Vagina (tissue), 2 donors: Measurements from ENCODE around the gene SLC2A6. TPM values are rescaled to one million over a fixed set of nuclear protein-coding genes. Genes with fewer than 3 reads are reported as not detected.
A peak's percentile ranks its signal among the peaks of the same experiment; 100 is the strongest.

Experiments used
- DNase-seq, 2 donors: peaks; one replicate each; pipeline ENCODE4 v3.0.0-alpha.2; 2017; ENCODE audit errors: extremely low spot score in 2 of 2
- H3K27ac ChIP-seq: fragments of 200-600 bp; sonication (generic); one replicate; pipeline ENCODE4 v1.5.1; 2019
- H3K27me3 ChIP-seq: fragments of 200-600 bp; sonication (generic); one replicate; pipeline ENCODE4 v1.5.1; 2019
- H3K36me3 ChIP-seq, 2 donors: fragments of 200-600 bp; sonication (generic); one replicate each; pipeline ENCODE4 v1.5.1; 2017 to 2019
- H3K4me1 ChIP-seq: fragments of 200-600 bp; sonication (generic); one replicate; pipeline ENCODE4 v1.5.1; 2019
- H3K4me3 ChIP-seq, 2 donors: fragments of 200-600 bp; sonication (generic); 1 replicate in 1 of 2; 2 replicates in 1 of 2; pipeline ENCODE4 v1.5.1; 2016 to 2019
- H3K9me3 ChIP-seq: fragments of 200-600 bp; sonication (generic); one replicate; pipeline ENCODE4 v1.5.1; 2019
- CTCF ChIP-seq, 3 experiments: fragments of 450-650 bp in 2 of 3; fragments of 200-600 bp in 1 of 3; sonication (generic) in 1 of 3; IDR thresholded peaks; one replicate each; pipeline ENCODE4 v1.5.1; 2017 to 2019; ENCODE audit warnings: antibody characterized with exemption in 3 of 3, mild to moderate bottlenecking in 2 of 3, moderate library complexity in 2 of 3
- POLR2A ChIP-seq, 2 donors: fragments of 450-650 bp; IDR thresholded peaks; one replicate each; pipeline ENCODE4 v1.6.1; 2017; ENCODE audit warnings: antibody characterized with exemption in 2 of 2, mild to moderate bottlenecking in 2 of 2, moderate library complexity in 2 of 2
- POLR2AphosphoS5 ChIP-seq, 2 donors: sonication (generic); formaldehyde crosslinking; IDR thresholded peaks; one replicate each; pipeline ENCODE4 v1.9.0; 2017; ENCODE audit warnings: antibody characterized with exemption in 2 of 2, mild to moderate bottlenecking in 2 of 2, low read depth in 1 of 2; ENCODE audit not compliant: insufficient read depth in 1 of 2
- intact Hi-C: fragments of 100-400 bp; cut with DNase I; formaldehyde crosslinking; loops from one replicate; pipeline ENCODE4 v1.15.1; 2023
- total RNA-seq: library from RNA; depleted of rRNA; stranded (reverse); fragments of >200 nt; gene quantifications from one replicate; pipeline ENCODE4 v1.2.3, GENCODE V29; 2016

SLC2A6 gene
- total RNA-seq, 1 donor from 2014 or later: 3.7 TPM

- no peak overlapping the region for H3K4me3 ChIP-seq
- H3K4me1 ChIP-seq: no peaks in the 10 kb centered on the region
- TF ChIP-seq POLR2AphosphoS5 (IDR thresholded peaks at IDR 0.05; ENCODE audit: insufficient read depth in 1 of 2, low read depth in 1 of 2) (no peak), CTCF (IDR thresholded peaks at IDR 0.05) (no peak), POLR2A (IDR thresholded peaks at IDR 0.05) (no peak)
- intact Hi-C loops: loop anchor here (1.0 to 2.0 kb wide), 2 partner anchors 74 to 297 kb away; no protein-coding TSS in a partner anchor
- no peaks in the 10 kb centered on the region for H3K36me3 ChIP-seq
- DNase-seq: no peak
- no peaks in the 10 kb centered on the region for H3K9me3 ChIP-seq
- H3K27me3 ChIP-seq: no peaks in the 10 kb centered on the region
- H3K27ac ChIP-seq: no peak overlapping the region
Measured at GRCh38 chr9:133485531-133486260, 6.8 kb upstream of the SLC2A6 start.

GRCh38 chr9:133484671-133485437, 6.0 kb upstream of the SLC2A6 start:
- DNase-seq: no peak
- H3K27ac ChIP-seq: no peak overlapping the region
- H3K9me3 ChIP-seq: no peaks in the 10 kb centered on the region
- peaks cover 1% of the 10 kb centered on the region for H3K4me1 ChIP-seq
- H3K27me3 ChIP-seq: no peaks in the 10 kb centered on the region
- no peaks in the 10 kb centered on the region for H3K36me3 ChIP-seq
- no peak overlapping the region for H3K4me3 ChIP-seq
- TF ChIP-seq POLR2AphosphoS5 (IDR thresholded peaks at IDR 0.05; ENCODE audit: insufficient read depth in 1 of 2, low read depth in 1 of 2): no peak
- TF ChIP-seq POLR2A (IDR thresholded peaks at IDR 0.05): no peak
- no peak for TF ChIP-seq CTCF (IDR thresholded peaks at IDR 0.05)
- intact Hi-C loops: no loop called here

- intact Hi-C loops: no loop called here
- Histone ChIP-seq H3K4me3 (no peak overlapping the region), H3K36me3 (no peaks in the 10 kb centered on the region), H3K9me3 (no peaks in the 10 kb centered on the region), H3K27me3 (no peaks in the 10 kb centered on the region), H3K4me1 (peaks cover 10% of the 10 kb centered on the region), H3K27ac (no peak overlapping the region)
- TF ChIP-seq POLR2A (IDR thresholded peaks at IDR 0.05) (no peak), CTCF (IDR thresholded peaks at IDR 0.05) (no peak), POLR2AphosphoS5 (IDR thresholded peaks at IDR 0.05; ENCODE audit: insufficient read depth in 1 of 2, low read depth in 1 of 2) (no peak)
- no peak for DNase-seq
Measured at GRCh38 chr9:133483611-133484010, 4.7 kb upstream of the SLC2A6 start.

GRCh38 chr9:133477992-133478850, 678 bp downstream of the SLC2A6 start:
- no peak for TF ChIP-seq POLR2AphosphoS5 (IDR thresholded peaks at IDR 0.05; ENCODE audit: insufficient read depth in 1 of 2, low read depth in 1 of 2)
- TF ChIP-seq CTCF (IDR thresholded peaks at IDR 0.05): no peak
- no peak for TF ChIP-seq POLR2A (IDR thresholded peaks at IDR 0.05)
- Histone ChIP-seq H3K4me1 (peaks cover 16% of the 10 kb centered on the region), H3K4me3 (peak overlapping the region; percentile 54 to 85), H3K9me3 (no peaks in the 10 kb centered on the region), H3K27ac (no peak overlapping the region), H3K27me3 (no peaks in the 10 kb centered on the region), H3K36me3 (no peaks in the 10 kb centered on the region)
- intact Hi-C loops: no loop called here
- DNase-seq: no peak
